Spleen (tissue), 11 donors: ENCODE data around the gene SLC6A8. TPM values are rescaled to one million over a fixed set of nuclear protein-coding genes. Genes with fewer than 3 reads are reported as not detected.
"Not testable (repeated sequence)": the region's sequence is repeated elsewhere in the genome, so short reads cannot be mapped to it uniquely, and the experiment has no call there.

ENCODE experiments used
- DNase-seq: peaks from one replicate; pipeline ENCODE4 v3.0.0-alpha.2; 2020
- H3K27ac ChIP-seq, 8 donors: fragments of 200-600 bp; sonication (generic) in 7 of 8; 1 replicate in 4 of 8; 2 replicates in 4 of 8; pipeline versions ENCODE4 v1.5.0 to v1.8.0; 2016 to 2021; ENCODE audit warnings: inconsistent platforms in 4 of 8, mild to moderate bottlenecking in 4 of 8, moderate library complexity in 1 of 8
- H3K27me3 ChIP-seq, 7 donors: fragments of 200-600 bp; sonication (generic) in 6 of 7; replicated peaks in 1 of 7; 1 replicate in 4 of 7; 2 replicates in 3 of 7; pipeline versions ENCODE4 v1.5.0 to v1.8.0; 2016 to 2021; ENCODE audit warnings: inconsistent platforms in 3 of 7, mild to moderate bottlenecking in 1 of 7
- H3K36me3 ChIP-seq, 6 donors: fragments of 200-600 bp; sonication (generic) in 5 of 6; 1 replicate in 4 of 6; 2 replicates in 2 of 6; pipeline versions ENCODE4 v1.5.0 to v1.8.0; 2016 to 2021; ENCODE audit warnings: inconsistent platforms in 2 of 6
- H3K4me1 ChIP-seq, 6 donors: fragments of 200-600 bp; sonication (generic) in 5 of 6; 1 replicate in 3 of 6; 2 replicates in 3 of 6; pipeline versions ENCODE4 v1.5.0 to v1.8.0; 2016 to 2021; ENCODE audit warnings: inconsistent platforms in 3 of 6
- H3K4me3 ChIP-seq, 8 donors: fragments of 200-600 bp; sonication (generic) in 7 of 8; 1 replicate in 4 of 8; 2 replicates in 4 of 8; pipeline versions ENCODE4 v1.5.0 to v1.8.0; 2016 to 2021; ENCODE audit warnings: inconsistent platforms in 4 of 8, mild to moderate bottlenecking in 4 of 8, moderate library complexity in 2 of 8
- H3K9me3 ChIP-seq, 8 donors: fragments of 200-600 bp; sonication (generic) in 7 of 8; 1 replicate in 4 of 8; 2 replicates in 4 of 8; pipeline versions ENCODE4 v1.5.0 to v1.8.0; 2016 to 2021; ENCODE audit warnings: inconsistent platforms in 4 of 8
- CTCF ChIP-seq, 11 experiments: fragments of 200-600 bp in 7 of 11; fragments of 450-650 bp in 4 of 11; sonication (generic) in 4 of 11; IDR thresholded peaks in 8 of 11; conservative IDR thresholded peaks in 3 of 11; 1 replicate in 7 of 11; 2 replicates in 4 of 11; pipeline versions ENCODE4 v1.4.0 to v1.8.0; 2016 to 2021; ENCODE audit warnings: antibody characterized with exemption in 11 of 11, inconsistent platforms in 4 of 11, mild to moderate bottlenecking in 1 of 11
- POLR2A ChIP-seq, 3 donors: fragments of 450-650 bp; IDR thresholded peaks; one replicate each; pipeline ENCODE4 v1.5.1; 2017; ENCODE audit warnings: antibody characterized with exemption in 3 of 3, mild to moderate bottlenecking in 1 of 3
- POLR2AphosphoS5 ChIP-seq, 3 donors: sonication (generic); formaldehyde crosslinking; IDR thresholded peaks; one replicate each; pipeline ENCODE4 v1.5.1; 2017; ENCODE audit warnings: antibody characterized with exemption in 3 of 3
- WGBS, 5 donors: extraction: QIAGEN DNeasy Blood & Tissue Kit in 3 of 5; methylation state at CpG; one replicate each; pipeline versions ENCODE4 v1.1.5 to v1.1.7; 2013 to 2018; 5-methylcytosine and 5-hydroxymethylcytosine counted together
- intact Hi-C: fragments of 100-400 bp; cut with DNase I; formaldehyde crosslinking; loops from one replicate; pipeline ENCODE4 v1.15.0; 2023; ENCODE audit warnings: low total_unique reads
- polyA plus RNA-seq, 3 donors: library from polyadenylated mRNA; stranded (reverse); fragments of 200-250 nt; gene quantifications; one replicate each; pipeline ENCODE4 v1.2.1, GENCODE V29; 2013
- total RNA-seq, 7 donors: library from RNA; depleted of rRNA in 3 of 7; stranded (reverse); fragments of >200 nt in 3 of 7; fragmentation: NEBNext Ultra II Directional in 4 of 7; extraction: Animal tissue kit (Norgen Biotek cat#: 25700) in 4 of 7; gene quantifications; one replicate each; pipeline versions ENCODE4 v1.1.0 to v1.2.1, GENCODE V29; 2016 to 2021
- donor health status: healthy with polysubstance abuse.
- donor health status: DM: no; HTN: no; CAD: no; lungs with moderate emphysema.
- donor health status: DM: no; HTN: no; CAD: no.
- donor health status: Bipolar disorder and iron deficiency.
- donor health status: healthy.
- donor health status: DM: no; HTN: no; CAD: no.
- donor health status: DM: yes; HTN: yes; CAD: no.

Gene SLC6A8
- total and polyA plus RNA-seq, 10 donors, result 3.2 to 72.9 (median 9.6) TPM

DNA sequence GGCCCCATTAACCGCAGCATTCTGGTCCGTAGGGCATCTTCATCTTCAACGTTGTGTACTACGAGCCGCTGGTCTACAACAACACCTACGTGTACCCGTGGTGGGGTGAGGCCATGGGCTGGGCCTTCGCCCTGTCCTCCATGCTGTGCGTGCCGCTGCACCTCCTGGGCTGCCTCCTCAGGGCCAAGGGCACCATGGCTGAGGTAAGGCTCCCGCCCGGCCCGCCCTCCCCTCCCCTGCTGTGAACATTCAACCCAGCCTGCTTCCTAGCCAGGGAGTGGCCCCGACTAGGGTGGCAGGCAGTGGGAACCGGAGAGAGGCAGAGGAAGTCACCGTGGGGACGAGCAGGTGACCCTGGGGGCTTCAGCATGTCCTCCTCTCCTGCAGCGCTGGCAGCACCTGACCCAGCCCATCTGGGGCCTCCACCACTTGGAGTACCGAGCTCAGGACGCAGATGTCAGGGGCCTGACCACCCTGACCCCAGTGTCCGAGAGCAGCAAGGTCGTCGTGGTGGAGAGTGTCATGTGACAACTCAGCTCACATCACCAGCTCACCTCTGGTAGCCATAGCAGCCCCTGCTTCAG lies 7.1 kb downstream of the SLC6A8 start:
- TF ChIP-seq POLR2A (IDR thresholded peaks at IDR 0.05) (no peak), POLR2AphosphoS5 (IDR thresholded peaks at IDR 0.05) (no peak), CTCF (IDR thresholded peaks at IDR 0.05 in 8 of 11, conservative IDR thresholded peaks at IDR 0.05 in 3 of 11) (no peak)
- no peak for DNase-seq
- Histone ChIP-seq H3K9me3 (no peaks in the 10 kb centered on the region), H3K4me3 (no peak overlapping the region), H3K27me3 (peaks cover 0 to 7% (median 0%) of the 10 kb centered on the region in 7 donors), H3K36me3 (peaks cover 0 to 56% (median 0%) of the 10 kb centered on the region in 6 donors), H3K27ac (no peak overlapping the region), H3K4me1 (peaks cover 0 to 2% (median 0%) of the 10 kb centered on the region in 6 donors)
- intact Hi-C loops, result no loop called here
- 72 to 88% (median 78%) methylated on average over 14 to 23 of the region's 23 CpGs; no CpG with 5 or more reads in 1 of the 5 donors for WGBS, 5 donors

DNA sequence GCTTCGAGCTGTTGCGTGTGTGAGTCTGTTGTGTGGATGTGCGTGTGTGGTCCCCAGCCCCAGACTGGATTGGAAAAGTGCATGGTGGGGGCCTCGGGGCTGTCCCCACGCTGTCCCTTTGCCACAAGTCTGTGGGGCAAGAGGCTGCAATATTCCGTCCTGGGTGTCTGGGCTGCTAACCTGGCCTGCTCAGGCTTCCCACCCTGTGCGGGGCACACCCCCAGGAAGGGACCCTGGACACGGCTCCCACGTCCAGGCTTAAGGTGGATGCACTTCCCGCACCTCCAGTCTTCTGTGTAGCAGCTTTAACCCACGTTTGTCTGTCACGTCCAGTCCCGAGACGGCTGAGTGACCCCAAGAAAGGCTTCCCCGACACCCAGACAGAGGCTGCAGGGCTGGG lies 8.4 kb downstream of the SLC6A8 start:
- H3K36me3 ChIP-seq, result peaks cover 0 to 70% (median under 1%) of the 10 kb centered on the region in 6 donors
- H3K4me3 ChIP-seq, result no peak overlapping the region
- no peak for DNase-seq
- TF ChIP-seq POLR2AphosphoS5 (IDR thresholded peaks at IDR 0.05), result no peak
- TF ChIP-seq POLR2A (IDR thresholded peaks at IDR 0.05), result no peak
- TF ChIP-seq CTCF (IDR thresholded peaks at IDR 0.05 in 8 of 11, conservative IDR thresholded peaks at IDR 0.05 in 3 of 11), result no peak
- H3K27ac ChIP-seq, result no peak overlapping the region
- H3K27me3 ChIP-seq, result no peaks in the 10 kb centered on the region
- no peaks in the 10 kb centered on the region for H3K9me3 ChIP-seq
- intact Hi-C loops, result no loop called here
- peaks cover 0 to 6% (median 0%) of the 10 kb centered on the region in 6 donors for H3K4me1 ChIP-seq
- WGBS, 5 donors, result 78 to 96% (median 87%) methylated on average over 5 to 15 of the region's 15 CpGs

DNA sequence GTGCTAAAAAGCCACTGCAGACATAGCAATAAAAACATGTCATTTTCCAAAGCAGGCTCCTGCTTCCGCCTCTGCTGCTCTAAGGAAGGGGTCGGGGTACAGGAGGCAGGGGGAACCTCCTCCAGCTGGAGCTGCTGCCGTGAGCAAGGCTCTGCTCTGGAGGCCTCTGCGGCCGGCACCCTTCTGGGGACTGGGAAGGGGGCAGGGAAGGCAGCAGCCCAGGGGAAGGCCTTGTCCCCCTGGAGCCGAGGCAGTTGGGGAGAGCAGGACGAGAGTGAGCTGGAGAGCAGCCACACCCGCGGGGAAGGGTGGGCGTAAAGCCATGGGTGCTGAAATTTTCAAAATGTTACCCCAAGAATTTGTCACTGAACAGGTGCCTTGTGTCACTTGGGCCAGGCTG lies 8.8 kb downstream of the SLC6A8 start:
- H3K4me3 ChIP-seq, DNase-seq, intact Hi-C loops, H3K27ac ChIP-seq, H3K9me3 ChIP-seq, H3K4me1 ChIP-seq, H3K27me3 ChIP-seq: not testable (repeated sequence)
- 81 to 93% (median 85%) methylated on average over 8 to 10 of the region's 10 CpGs for WGBS, 5 donors
- H3K36me3 ChIP-seq, result peaks cover 0 to 74% (median 5%) of the 10 kb centered on the region in 6 donors

DNA sequence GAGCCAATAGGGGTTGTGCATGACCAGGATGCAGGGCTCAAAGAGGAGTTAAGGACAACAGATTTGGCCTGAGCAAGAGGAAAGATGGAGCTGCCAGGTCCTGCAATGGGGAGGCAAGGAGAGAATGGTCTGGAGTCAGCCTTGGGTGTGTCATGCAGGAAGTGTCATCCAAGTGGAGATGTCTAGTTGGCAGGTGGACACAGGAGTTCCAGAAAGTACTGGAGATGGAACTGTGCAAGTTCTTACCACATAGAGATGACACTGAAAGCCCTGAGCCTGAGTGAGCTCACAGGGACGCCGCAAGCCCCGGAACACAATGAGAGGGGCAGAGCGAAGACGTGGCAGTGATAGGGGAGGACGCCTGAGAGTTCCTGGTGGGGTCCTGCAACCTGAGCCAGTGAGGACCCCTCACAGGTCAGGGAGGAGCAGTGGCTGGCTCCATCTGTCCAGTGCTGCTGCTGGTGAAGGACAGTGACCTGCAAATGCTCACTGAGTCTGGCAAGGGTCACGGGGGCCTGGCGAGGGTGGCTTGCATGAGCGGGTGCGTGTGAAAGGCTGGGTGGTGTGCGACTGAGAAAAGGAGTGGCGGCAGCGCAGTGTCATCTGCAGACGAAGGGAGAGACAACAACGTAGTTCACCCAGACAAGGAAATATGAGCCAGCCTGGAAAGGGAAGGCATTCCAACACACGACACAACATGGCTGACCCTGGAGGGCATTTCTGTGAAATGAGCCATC lies 9.4 kb downstream of the SLC6A8 start:
- intact Hi-C loops, H3K4me3 ChIP-seq, DNase-seq, H3K9me3 ChIP-seq, H3K4me1 ChIP-seq, H3K27me3 ChIP-seq, H3K27ac ChIP-seq: not testable (repeated sequence)
- WGBS, 5 donors, result 91 to 97% (median 94%) methylated on average over 9 to 16 of the region's 16 CpGs
- H3K36me3 ChIP-seq, result peaks cover 0 to 80% (median 9%) of the 10 kb centered on the region in 6 donors
